Stimulated activated CD4-positive, alpha-beta T cell treated with anti-CD3 and anti-CD28 coated beads, Interleukin-4, amount 100 ng/mL, for 1 hour (primary cell): ENCODE measurements around the gene PRR14L.
"Not testable (repeated sequence)": the region's sequence is repeated elsewhere in the genome, so short reads cannot be mapped to it uniquely, and the experiment has no call there.

Experiments
- DNase-seq: peaks from one replicate; pipeline ENCODE4 v3.0.0-alpha.2; 2020

Gene PRR14L

GRCh38 chr22:31681349-31682345 lies 68.3 kb downstream of the PRR14L start:
- DNase-seq = no peak

GRCh38 chr22:31680861-31681341 lies 69.0 kb downstream of the PRR14L start:
- DNase-seq = no peak

DNA sequence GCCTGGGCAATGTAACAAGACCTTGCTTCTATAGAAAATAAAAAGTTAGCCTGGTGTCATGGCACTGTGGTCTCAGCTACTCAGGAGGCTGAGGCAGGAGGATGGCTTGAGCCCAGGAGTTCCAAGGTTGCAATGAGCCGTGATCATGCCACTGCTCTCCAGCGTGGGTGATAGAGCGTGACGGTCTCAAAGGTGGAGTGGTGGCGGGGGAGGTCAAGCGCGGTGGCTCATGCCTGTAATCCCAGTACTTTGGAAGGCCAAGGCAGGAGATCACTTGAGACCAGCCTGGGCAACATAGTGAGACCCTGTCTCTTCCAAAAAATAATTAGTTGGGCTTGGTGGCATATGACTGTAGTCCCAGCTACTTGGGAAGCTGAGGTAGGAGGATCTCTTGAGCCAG lies 71.2 kb downstream of the PRR14L start:
- DNase-seq = no peak

DNA sequence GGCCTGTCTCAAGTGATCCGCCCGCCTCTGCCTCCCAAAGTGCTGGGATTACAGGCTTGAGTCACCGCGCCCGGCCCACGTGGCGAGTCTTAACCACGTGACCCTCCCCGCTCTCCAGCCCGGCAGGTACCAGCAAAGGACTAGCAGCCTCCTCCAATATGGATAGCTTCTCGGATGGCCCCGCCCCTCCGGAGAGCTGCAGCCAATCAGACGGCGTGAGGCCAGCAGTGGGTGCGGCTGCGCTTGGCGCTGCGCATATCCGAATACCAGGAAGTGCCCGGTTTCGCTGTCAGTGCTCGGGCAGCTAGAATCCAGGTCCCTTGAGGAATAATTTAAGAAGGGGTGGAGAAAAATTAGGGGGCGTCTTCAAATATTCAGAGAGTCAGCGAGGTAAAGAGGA lies 73.2 kb downstream of the PRR14L start:
- peak; percentile 91 for DNase-seq

DNA sequence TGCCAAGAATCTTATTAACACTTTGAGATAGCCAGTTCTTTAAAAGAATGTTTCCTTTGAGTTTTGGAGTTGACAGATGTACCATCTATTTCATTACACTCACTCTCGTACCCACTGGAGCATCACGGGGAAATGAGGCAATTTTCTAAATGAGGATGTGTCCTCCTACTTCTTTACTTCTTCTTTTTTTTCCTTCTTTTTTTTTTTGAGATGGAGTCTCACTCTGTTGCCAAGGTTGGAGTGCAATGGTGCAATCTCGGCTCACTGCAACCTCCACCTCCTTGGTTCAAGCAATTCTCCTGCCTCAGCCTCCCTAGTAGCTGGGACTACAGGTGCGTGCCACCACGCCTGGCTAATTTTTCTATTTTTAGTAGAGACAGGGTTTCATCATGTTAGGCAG lies 75.7 kb downstream of the PRR14L start:
- DNase-seq = not testable (repeated sequence)

- not testable (repeated sequence) for DNase-seq
Observed at GRCh38 chr22:31668849-31669248, 81.1 kb downstream of the PRR14L start.

DNA sequence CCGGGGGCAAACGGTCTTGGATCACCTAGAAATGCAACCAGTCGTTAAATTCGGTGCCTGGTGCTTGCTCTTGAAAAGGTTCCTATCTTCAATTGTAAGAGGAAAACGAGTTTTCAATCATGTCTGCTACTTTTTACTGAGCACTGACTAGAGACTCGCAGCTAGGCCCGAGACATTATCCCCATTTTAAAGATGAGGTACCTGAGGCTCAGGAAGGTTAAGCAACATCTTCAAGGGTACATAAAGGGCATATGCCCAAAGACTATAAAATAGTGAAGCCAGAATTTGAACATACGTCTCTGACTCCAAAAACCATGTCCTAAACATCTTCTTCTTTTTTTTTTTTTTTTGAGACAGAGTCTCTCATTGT lies 87.3 kb downstream of the PRR14L start:
- no peak for DNase-seq

DNA sequence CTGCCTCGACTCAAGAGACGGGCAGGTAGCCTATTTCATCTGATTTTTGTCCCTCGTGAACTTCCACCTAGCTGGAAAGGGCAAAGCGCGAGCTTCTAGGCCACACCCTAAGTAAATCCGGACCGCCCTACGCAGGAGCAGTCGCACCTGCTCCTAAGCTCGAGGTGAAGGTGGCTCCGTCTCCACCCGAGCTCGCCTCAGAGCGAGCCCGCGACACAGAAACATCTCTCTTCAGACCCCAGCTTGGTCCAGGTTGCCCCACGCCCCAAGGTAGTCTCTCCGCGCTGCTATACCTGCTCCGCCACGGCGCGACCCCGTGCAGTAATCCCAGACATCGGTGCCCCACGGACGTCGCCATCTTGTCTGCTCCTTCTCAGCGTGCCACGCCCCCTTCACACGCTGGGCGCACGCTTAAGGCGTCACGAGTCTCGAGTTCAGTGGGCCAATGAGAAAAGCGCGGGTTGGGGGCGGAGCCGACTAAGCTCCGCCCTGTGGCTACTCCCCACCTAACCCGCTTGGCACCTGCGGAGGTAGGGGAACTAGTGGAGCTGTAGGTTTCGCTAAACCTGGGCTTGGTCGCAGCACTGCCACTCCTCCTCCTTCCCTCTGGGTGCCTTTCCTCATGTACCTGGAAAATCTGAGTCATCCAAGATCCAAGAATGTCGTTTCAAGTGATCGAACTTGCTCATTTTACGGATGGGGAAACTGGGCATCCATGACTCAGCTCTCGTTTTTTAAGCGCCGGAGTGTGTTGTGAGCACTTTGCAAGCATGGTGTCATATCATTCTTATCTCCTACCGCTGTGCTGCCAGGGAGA lies 87.9 kb downstream of the PRR14L start, which contains the start of gene PISD:
TSS of gene PISD (minus strand) at position 365 of the 817 bp plus-strand sequence. CDS start at position 358, 7 bp downstream.
- DNase-seq = peak; percentile 95

- DNase-seq = peak; percentile 32
Observed at GRCh38 chr22:31660860-31661341, 89.0 kb downstream of the PRR14L start.

- DNase-seq = no peak
Observed at GRCh38 chr22:31659246-31659645, 90.7 kb downstream of the PRR14L start.

GRCh38 chr22:31654408-31654807 lies 95.5 kb downstream of the PRR14L start:
- DNase-seq = no peak

GRCh38 chr22:31653944-31654343 lies 96.0 kb downstream of the PRR14L start:
- DNase-seq = no peak

DNA sequence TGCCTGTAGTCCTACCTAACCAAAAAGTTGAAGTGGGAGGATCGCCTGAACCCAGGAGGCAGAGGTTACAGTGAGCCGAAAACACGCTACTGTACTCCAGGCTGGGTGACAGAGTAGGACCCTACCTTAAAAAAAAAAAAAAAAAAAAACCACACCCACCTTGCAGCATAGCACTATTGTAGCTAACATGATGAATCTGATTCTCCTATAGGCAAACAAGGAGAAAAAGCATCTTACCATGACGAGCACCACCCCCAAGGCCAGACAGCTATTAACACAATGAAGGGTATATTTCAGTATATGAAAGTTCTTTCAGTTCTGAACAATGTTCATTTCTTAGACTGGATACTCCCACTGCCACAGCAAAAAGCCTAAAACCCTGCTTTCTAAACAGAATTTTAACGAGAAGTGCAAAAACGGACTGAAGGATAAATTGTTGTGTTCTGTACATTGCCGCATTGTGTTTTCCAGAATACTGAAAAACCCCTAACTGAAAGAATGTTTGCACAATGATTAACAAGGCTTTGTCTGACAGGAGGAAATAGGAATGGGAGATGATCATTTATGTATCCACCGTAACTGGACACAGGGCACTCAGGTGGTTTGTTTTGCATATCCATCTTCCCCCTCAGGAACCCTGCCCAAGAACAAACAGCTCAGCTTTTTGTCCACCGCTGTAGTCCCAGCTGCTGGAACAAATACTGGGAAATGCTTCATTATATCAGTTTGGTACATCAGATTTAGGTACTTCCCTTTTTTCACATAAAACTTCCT lies 96.8 kb downstream of the PRR14L start:
- DNase-seq = no peak

- no peak for DNase-seq
Observed at GRCh38 chr22:31652088-31652487, 97.8 kb downstream of the PRR14L start.

DNA sequence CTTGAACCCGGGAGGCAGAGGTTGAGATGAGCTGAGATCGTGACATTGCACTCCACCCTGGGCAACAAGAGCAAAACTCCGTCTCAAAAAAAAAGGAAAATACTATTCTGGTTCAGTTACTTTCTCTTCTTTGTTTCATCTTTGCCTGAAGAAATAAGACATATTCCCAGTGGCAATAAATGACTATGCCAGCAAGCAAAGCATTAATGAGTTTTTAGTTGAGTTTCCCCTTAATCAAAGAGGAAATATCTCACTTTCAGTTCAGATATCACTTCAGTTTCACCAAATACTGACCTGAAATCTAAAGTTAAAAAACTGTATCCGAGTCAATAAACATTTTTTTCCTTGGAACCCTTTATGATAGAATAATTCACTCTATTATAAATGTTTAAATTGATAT lies 98.3 kb downstream of the PRR14L start:
- DNase-seq = no peak

- no peak for DNase-seq
Observed at GRCh38 chr22:31650391-31650790, 99.5 kb downstream of the PRR14L start.

DNA sequence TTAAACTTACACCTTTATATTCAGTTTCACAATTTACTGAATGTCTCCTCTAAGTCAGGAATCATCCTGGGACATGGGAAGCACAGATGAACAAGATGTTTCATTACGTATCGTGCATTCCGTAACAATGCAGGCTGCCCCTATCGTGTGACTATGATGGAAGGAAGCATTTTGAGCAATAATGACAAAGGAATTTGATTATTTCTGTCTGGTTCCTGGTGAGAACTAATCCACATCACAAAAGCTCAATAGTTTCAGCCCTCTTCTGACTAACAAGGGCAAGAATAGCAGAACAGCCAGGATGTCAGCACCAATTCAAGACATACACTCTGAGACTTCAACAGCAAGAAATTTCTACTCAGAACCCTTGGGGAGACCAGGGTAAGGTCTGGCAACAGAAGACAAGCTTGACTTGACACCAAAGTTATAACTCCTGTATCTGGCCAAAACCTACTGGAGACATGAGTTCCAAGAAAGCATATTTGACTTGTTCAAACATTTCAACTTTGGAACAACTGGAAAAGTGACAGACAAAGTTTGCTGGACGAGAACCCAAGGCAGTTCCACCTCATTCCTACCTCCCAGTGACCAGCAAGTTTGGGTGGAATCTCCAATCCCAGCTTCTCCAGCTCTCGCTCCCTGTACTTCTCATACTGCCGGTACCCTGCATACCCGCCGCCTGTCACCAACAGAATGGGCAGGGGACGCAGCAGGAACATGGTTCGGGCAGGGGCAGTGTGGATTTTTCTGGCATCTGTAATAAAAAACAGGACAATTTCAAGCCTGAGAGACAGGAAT lies 102.2 kb downstream of the PRR14L start:
- DNase-seq = no peak

GRCh38 chr22:31647066-31647465 lies 102.9 kb downstream of the PRR14L start:
- DNase-seq = no peak

- DNase-seq = peak; percentile 38
Observed at GRCh38 chr22:31646186-31647019, 103.5 kb downstream of the PRR14L start.

DNA sequence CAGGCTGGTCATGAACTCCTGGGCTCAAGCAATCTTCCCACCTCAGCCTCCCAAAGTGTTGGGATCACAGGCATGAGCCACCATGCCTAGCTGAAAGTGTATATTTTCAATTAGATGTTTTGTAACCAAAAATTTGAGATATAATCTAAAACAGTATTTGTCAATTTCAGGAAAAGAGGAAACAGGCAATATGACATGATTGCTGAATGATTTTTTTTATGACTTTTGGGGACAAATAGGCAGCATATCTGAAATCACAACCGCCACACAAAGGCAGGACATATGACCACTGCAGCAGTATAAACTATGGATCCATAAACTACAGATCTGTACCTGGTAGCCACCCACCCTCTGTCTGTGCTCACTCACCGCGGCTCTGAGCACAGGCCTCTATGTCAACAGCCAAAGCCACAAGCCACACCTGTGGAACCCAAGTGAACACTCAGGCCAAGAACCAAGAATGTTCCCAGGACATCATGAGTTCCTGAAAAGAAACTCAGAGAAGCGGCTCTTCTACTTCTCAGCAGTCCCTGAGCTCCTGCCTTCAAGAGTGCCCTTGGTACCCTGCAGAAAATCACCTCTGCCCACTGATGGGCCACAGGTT lies 110.4 kb downstream of the PRR14L start:
- DNase-seq = no peak
